HG03175 (cell line): ENCODE results near the gene ZNF234.
"Not testable (repeated sequence)": the region's sequence is repeated elsewhere in the genome, so short reads cannot be mapped to it uniquely, and the experiment has no call there.

Experiments used
- ATAC-seq: cut with Tn5 transposase; IDR thresholded peaks from one replicate; pipeline ENCODE4 v1.9.1; 2021; ENCODE audit warnings: mild to moderate bottlenecking, moderate library complexity; ENCODE audit not compliant: unreplicated experiment

ZNF234 gene

GRCh38 chr19:44141191-44142058 lies at the start of gene ZNF234:
ZNF234 (plus strand) TSS chr19:44141554; CDS start chr19:44144633, 3,079 bp downstream.
- ATAC-seq: peak; percentile 81

GRCh38 chr19:44092108-44092507 lies 49.2 kb upstream of the ZNF234 start:
- ATAC-seq: no peak

GRCh38 chr19:44093931-44094765 lies 47.2 kb upstream of the ZNF234 start, which contains the start of gene ZNF224:
ZNF224 (plus strand) TSS chr19:44094361; CDS start chr19:44097874, 3,513 bp downstream.
- peak; percentile 74 for ATAC-seq

GRCh38 chr19:44107751-44108150 lies 33.6 kb upstream of the ZNF234 start:
- no peak for ATAC-seq

GRCh38 chr19:44109458-44109857 lies 31.9 kb upstream of the ZNF234 start:
- ATAC-seq: no peak

GRCh38 chr19:44111910-44112463 lies 29.4 kb upstream of the ZNF234 start:
- no peak for ATAC-seq

- no peak for ATAC-seq
These were observed 28.6 kb upstream of the ZNF234 start for GRCh38 chr19:44112802-44113137.

- ATAC-seq: peak; percentile 90
These were observed 28.1 kb upstream of the ZNF234 start, which contains the start of gene ZNF225 for GRCh38 chr19:44113138-44113783. ZNF225 (plus strand) TSS chr19:44113399; CDS start chr19:44115828, 2,429 bp downstream.

GRCh38 chr19:44113784-44114390 lies 27.5 kb upstream of the ZNF234 start:
- peak; percentile 26 for ATAC-seq

GRCh38 chr19:44121162-44121561 lies 20.2 kb upstream of the ZNF234 start:
- not testable (repeated sequence) for ATAC-seq

GRCh38 chr19:44131955-44132354 lies 9.4 kb upstream of the ZNF234 start:
- no peak for ATAC-seq

- no peak for ATAC-seq
These were observed 692 bp downstream of the ZNF234 start for GRCh38 chr19:44142059-44142433.

GRCh38 chr19:44149776-44150175 lies 8.4 kb downstream of the ZNF234 start:
- ATAC-seq: no peak

GRCh38 chr19:44151491-44151890 lies 10.1 kb downstream of the ZNF234 start:
- ATAC-seq: no peak

GRCh38 chr19:44156475-44156874 lies 15.1 kb downstream of the ZNF234 start:
- no peak for ATAC-seq

- no peak for ATAC-seq
These were observed 22.4 kb downstream of the ZNF234 start for GRCh38 chr19:44163789-44164188.

- ATAC-seq: peak; percentile 5
These were observed 22.9 kb downstream of the ZNF234 start for GRCh38 chr19:44164327-44164672.

- ATAC-seq: peak; percentile 87
These were observed 23.5 kb downstream of the ZNF234 start, which contains the start of gene ZNF226 for GRCh38 chr19:44164673-44165512. ZNF226 (plus strand) TSS chr19:44165100; CDS start chr19:44170081, 4,981 bp downstream.

GRCh38 chr19:44170660-44171059 lies 29.3 kb downstream of the ZNF234 start:
- ATAC-seq: not testable (repeated sequence)
